ENCODE data around the gene EXOC7. TPM values are rescaled to one million over a fixed set of nuclear protein-coding genes. Genes with fewer than 3 reads are reported as not detected.
A peak's percentile ranks its signal among the peaks of the same experiment; 100 is the strongest.

EXOC7 gene
- total and polyA plus RNA-seq, 4 donors, result 25.7 to 138 (median 100) TPM

GRCh38 chr17:76094046-76094445, 9.5 kb downstream of the EXOC7 start:
- Histone ChIP-seq H3K27ac (ENCODE audit: low read depth in 1 of 2, low read length in 2 of 2) (no peak overlapping the region), H3K4me1 (ENCODE audit: control insufficient read depth in 1 of 2, insufficient read depth in 2 of 2, low read length in 2 of 2) (no peaks in the 10 kb centered on the region), H3K4me3 (ENCODE audit: low read length in 2 of 2) (no peak overlapping the region), H3K36me3 (ENCODE audit: control insufficient read depth in 1 of 2, insufficient read depth in 2 of 2, low read length in 1 of 2) (peaks cover 6 to 9% of the 10 kb centered on the region in 2 donors), H3K27me3 (ENCODE audit: control insufficient read depth in 1 of 2, insufficient read depth in 2 of 2, low read length in 1 of 2) (no peaks in the 10 kb centered on the region), H3K9me3 (ENCODE audit: control insufficient read depth, low read length) (no peaks in the 10 kb centered on the region)
- peak in 1 of 2 donors; percentile 55 for DNase-seq
- ATAC-seq (ENCODE audit: low FRiP score), result no peak
- WGBS, 2 donors, result 83 to 95% methylated on average over 11 of the region's 11 CpGs
- intact Hi-C loops (cut with DNase I), result no loop called here

GRCh38 chr17:76092526-76093413, 10.8 kb downstream of the EXOC7 start:
- 93 to 95% methylated on average over 19 to 20 of the region's 20 CpGs for WGBS, 2 donors
- no peak overlapping the region for H3K27ac ChIP-seq (ENCODE audit: low read depth in 1 of 2, low read length in 2 of 2)
- H3K27me3 ChIP-seq (ENCODE audit: control insufficient read depth in 1 of 2, insufficient read depth in 2 of 2, low read length in 1 of 2), result no peaks in the 10 kb centered on the region
- H3K36me3 ChIP-seq (ENCODE audit: control insufficient read depth in 1 of 2, insufficient read depth in 2 of 2, low read length in 1 of 2), result peaks cover 6 to 15% of the 10 kb centered on the region in 2 donors
- ATAC-seq (ENCODE audit: low FRiP score) (no peak), DNase-seq (peak in 1 of 2 donors; percentile 43)
- no peaks in the 10 kb centered on the region for H3K9me3 ChIP-seq (ENCODE audit: control insufficient read depth, low read length)
- no peaks in the 10 kb centered on the region for H3K4me1 ChIP-seq (ENCODE audit: control insufficient read depth in 1 of 2, insufficient read depth in 2 of 2, low read length in 2 of 2)
- intact Hi-C loops (cut with DNase I), result no loop called here
- H3K4me3 ChIP-seq (ENCODE audit: low read length in 2 of 2), result no peak overlapping the region

GRCh38 chr17:76091526-76092286, 11.9 kb downstream of the EXOC7 start:
- DNase-seq (peak in 1 of 2 donors; percentile 71), ATAC-seq (ENCODE audit: low FRiP score) (no peak)
- Histone ChIP-seq H3K27me3 (ENCODE audit: control insufficient read depth in 1 of 2, insufficient read depth in 2 of 2, low read length in 1 of 2) (no peaks in the 10 kb centered on the region), H3K27ac (ENCODE audit: low read depth in 1 of 2, low read length in 2 of 2) (no peak overlapping the region), H3K9me3 (ENCODE audit: control insufficient read depth, low read length) (no peaks in the 10 kb centered on the region), H3K4me1 (ENCODE audit: control insufficient read depth in 1 of 2, insufficient read depth in 2 of 2, low read length in 2 of 2) (no peaks in the 10 kb centered on the region), H3K36me3 (ENCODE audit: control insufficient read depth in 1 of 2, insufficient read depth in 2 of 2, low read length in 1 of 2) (peaks cover 6 to 15% of the 10 kb centered on the region in 2 donors), H3K4me3 (ENCODE audit: low read length in 2 of 2) (no peak overlapping the region)
- intact Hi-C loops (cut with DNase I), result no loop called here
- 73 to 79% methylated on average over 23 of the region's 23 CpGs for WGBS, 2 donors

- WGBS, 2 donors, result 86 to 89% methylated on average over 17 of the region's 17 CpGs
- intact Hi-C loops (cut with DNase I), result no loop called here
- Histone ChIP-seq H3K4me1 (ENCODE audit: control insufficient read depth in 1 of 2, insufficient read depth in 2 of 2, low read length in 2 of 2) (no peaks in the 10 kb centered on the region), H3K36me3 (ENCODE audit: control insufficient read depth in 1 of 2, insufficient read depth in 2 of 2, low read length in 1 of 2) (peaks cover 6 to 13% of the 10 kb centered on the region in 2 donors), H3K4me3 (ENCODE audit: low read length in 2 of 2) (no peak overlapping the region), H3K9me3 (ENCODE audit: control insufficient read depth, low read length) (no peaks in the 10 kb centered on the region), H3K27me3 (ENCODE audit: control insufficient read depth in 1 of 2, insufficient read depth in 2 of 2, low read length in 1 of 2) (no peaks in the 10 kb centered on the region), H3K27ac (ENCODE audit: low read depth in 1 of 2, low read length in 2 of 2) (no peak overlapping the region)
- ATAC-seq (ENCODE audit: low FRiP score), result no peak
- peak in 1 of 2 donors; percentile 64 for DNase-seq
These were observed 13.0 kb downstream of the EXOC7 start for GRCh38 chr17:76090517-76091129.

GRCh38 chr17:76089680-76090516, 13.7 kb downstream of the EXOC7 start:
- DNase-seq (peak in 1 of 2 donors; percentile 67), ATAC-seq (ENCODE audit: low FRiP score) (no peak)
- H3K36me3 ChIP-seq (ENCODE audit: control insufficient read depth in 1 of 2, insufficient read depth in 2 of 2, low read length in 1 of 2), result peaks cover 6 to 17% of the 10 kb centered on the region in 2 donors
- no peak overlapping the region for H3K27ac ChIP-seq (ENCODE audit: low read depth in 1 of 2, low read length in 2 of 2)
- intact Hi-C loops (cut with DNase I), result no loop called here
- no peaks in the 10 kb centered on the region for H3K4me1 ChIP-seq (ENCODE audit: control insufficient read depth in 1 of 2, insufficient read depth in 2 of 2, low read length in 2 of 2)
- no peaks in the 10 kb centered on the region for H3K27me3 ChIP-seq (ENCODE audit: control insufficient read depth in 1 of 2, insufficient read depth in 2 of 2, low read length in 1 of 2)
- WGBS, 2 donors, result 91 to 92% methylated on average over 29 to 32 of the region's 32 CpGs
- H3K9me3 ChIP-seq (ENCODE audit: control insufficient read depth, low read length), result no peaks in the 10 kb centered on the region
- no peak overlapping the region for H3K4me3 ChIP-seq (ENCODE audit: low read length in 2 of 2)

- Histone ChIP-seq H3K4me1 (ENCODE audit: control insufficient read depth in 1 of 2, insufficient read depth in 2 of 2, low read length in 2 of 2) (no peaks in the 10 kb centered on the region), H3K27ac (ENCODE audit: low read depth in 1 of 2, low read length in 2 of 2) (no peak overlapping the region), H3K36me3 (ENCODE audit: control insufficient read depth in 1 of 2, insufficient read depth in 2 of 2, low read length in 1 of 2) (peaks cover 5 to 16% of the 10 kb centered on the region in 2 donors), H3K4me3 (ENCODE audit: low read length in 2 of 2) (no peak overlapping the region), H3K9me3 (ENCODE audit: control insufficient read depth, low read length) (no peaks in the 10 kb centered on the region), H3K27me3 (ENCODE audit: control insufficient read depth in 1 of 2, insufficient read depth in 2 of 2, low read length in 1 of 2) (no peaks in the 10 kb centered on the region)
- DNase-seq (peak in 1 of 2 donors; percentile 67), ATAC-seq (ENCODE audit: low FRiP score) (no peak)
- intact Hi-C loops (cut with DNase I), result no loop called here
- 92 to 93% methylated on average over 25 of the region's 25 CpGs for WGBS, 2 donors
These were observed 14.6 kb downstream of the EXOC7 start for GRCh38 chr17:76088868-76089576.

GRCh38 chr17:76088041-76088867, 15.3 kb downstream of the EXOC7 start:
- Histone ChIP-seq H3K4me3 (ENCODE audit: low read length in 2 of 2) (no peak overlapping the region), H3K4me1 (ENCODE audit: control insufficient read depth in 1 of 2, insufficient read depth in 2 of 2, low read length in 2 of 2) (no peaks in the 10 kb centered on the region), H3K36me3 (ENCODE audit: control insufficient read depth in 1 of 2, insufficient read depth in 2 of 2, low read length in 1 of 2) (peaks cover 0 to 16% of the 10 kb centered on the region in 2 donors), H3K27me3 (ENCODE audit: control insufficient read depth in 1 of 2, insufficient read depth in 2 of 2, low read length in 1 of 2) (no peaks in the 10 kb centered on the region), H3K27ac (ENCODE audit: low read depth in 1 of 2, low read length in 2 of 2) (no peak overlapping the region), H3K9me3 (ENCODE audit: control insufficient read depth, low read length) (no peaks in the 10 kb centered on the region)
- ATAC-seq (ENCODE audit: low FRiP score) (no peak), DNase-seq (peak in 1 of 2 donors; percentile 71)
- intact Hi-C loops (cut with DNase I), result no loop called here
- WGBS, 2 donors, result 85 to 90% methylated on average over 24 to 25 of the region's 25 CpGs

All from aorta (tissue), 5 donors.